Measurements from ENCODE around the gene MYZAP. TPM values are rescaled to one million over a fixed set of nuclear protein-coding genes. Genes with fewer than 3 reads are reported as not detected.

MYZAP gene
- total and polyA plus RNA-seq, 2 donors from 2014 or later, result 3.3 to 6.1 TPM

DNA sequence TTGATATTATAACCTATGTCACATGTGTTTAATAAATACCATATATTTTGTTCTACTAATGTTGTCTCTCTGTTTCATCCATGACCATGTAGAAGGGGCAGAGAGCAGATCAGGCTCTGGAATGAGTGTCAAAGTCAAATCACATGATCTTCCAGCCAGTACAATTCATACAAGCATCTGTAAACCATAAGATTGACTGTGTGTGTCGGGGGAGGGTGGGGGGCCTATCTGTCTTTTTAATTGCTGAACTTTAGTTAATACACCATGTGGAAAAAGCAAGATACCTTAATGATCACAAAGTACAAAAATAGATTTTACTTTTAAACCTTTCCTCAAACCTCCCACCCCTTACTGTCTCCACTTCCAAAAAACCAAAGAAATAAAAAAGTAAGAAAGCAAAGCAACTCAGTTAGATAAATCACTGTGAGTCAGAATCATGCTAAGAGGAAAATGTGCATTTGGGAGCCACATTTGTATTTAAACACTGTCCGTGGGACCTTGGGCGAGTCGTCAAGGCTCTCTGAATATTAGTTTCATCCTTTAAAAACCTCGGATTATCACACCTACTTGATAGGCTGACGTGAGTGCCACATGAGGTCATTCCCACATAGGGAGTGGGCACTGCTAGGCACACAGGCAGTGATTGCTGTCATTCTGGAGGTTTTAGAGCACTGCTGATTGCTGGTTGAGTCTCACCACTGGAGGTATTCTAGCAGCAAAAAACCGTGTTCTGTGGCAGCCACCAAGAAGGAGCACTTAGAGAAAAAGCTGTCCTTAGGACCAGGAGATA is 93.8 kb downstream of the MYZAP start:
- DNase-seq (peak in 2 of 5 donors; percentile 61 to 80), FAIRE-seq (no peak)
- TF ChIP-seq CTCF (IDR thresholded peaks at IDR 0.05; ENCODE audit: borderline replicate concordance, extremely low read depth, insufficient read depth), result no peak
- peaks cover 0 to 3% (median 0%) of the 10 kb centered on the region in 3 donors for H3K4me1 ChIP-seq (ENCODE audit: control insufficient read depth in 2 of 3, insufficient read depth in 2 of 3, low read depth in 1 of 3, low read length in 3 of 3)
- no peaks in the 10 kb centered on the region for H3K27me3 ChIP-seq (ENCODE audit: control insufficient read depth, insufficient read depth, low read length)
- no peaks in the 10 kb centered on the region for H3K9me3 ChIP-seq (ENCODE audit: control insufficient read depth in 2 of 3, insufficient read depth in 1 of 3, low read length in 3 of 3)
- H3K27ac ChIP-seq (ENCODE audit: low read depth in 2 of 2, low read length in 2 of 2), result no peak overlapping the region
- peak overlapping the region in 1 of 3 donors; percentile 23 for H3K9ac ChIP-seq (ENCODE audit: low read length in 3 of 3)
- intact Hi-C loops (cut with DNase I), result no loop called here
- H3K36me3 ChIP-seq (ENCODE audit: control insufficient read depth in 2 of 3, insufficient read depth in 3 of 3, low read length in 3 of 3), result no peaks in the 10 kb centered on the region
- H3K4me3 ChIP-seq (ENCODE audit: low read length in 3 of 3), result no peak overlapping the region

DNA sequence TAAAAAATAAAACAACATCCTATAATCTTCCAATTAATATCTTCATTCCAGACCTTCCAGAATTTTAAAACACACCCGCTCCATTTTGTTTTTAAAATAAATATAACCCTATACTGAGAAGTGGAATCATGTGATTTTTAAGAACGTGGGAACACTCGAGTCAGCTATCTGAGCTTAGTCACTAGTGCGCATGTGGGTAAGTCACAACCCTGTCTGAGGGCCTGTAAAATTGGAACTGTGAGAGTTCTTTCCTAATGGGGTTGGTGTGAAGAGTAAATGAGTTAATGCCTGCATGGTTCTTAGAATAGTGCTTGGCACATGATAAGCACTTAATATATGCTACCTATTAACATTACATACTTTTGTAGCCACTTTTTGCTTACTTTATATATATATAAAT is 95.0 kb downstream of the MYZAP start:
- H3K36me3 ChIP-seq (ENCODE audit: control insufficient read depth in 2 of 3, insufficient read depth in 3 of 3, low read length in 3 of 3), result no peaks in the 10 kb centered on the region
- no peaks in the 10 kb centered on the region for H3K27me3 ChIP-seq (ENCODE audit: control insufficient read depth, insufficient read depth, low read length)
- no peaks in the 10 kb centered on the region for H3K9me3 ChIP-seq (ENCODE audit: control insufficient read depth in 2 of 3, insufficient read depth in 1 of 3, low read length in 3 of 3)
- H3K27ac ChIP-seq (ENCODE audit: low read depth in 2 of 2, low read length in 2 of 2), result no peak overlapping the region
- intact Hi-C loops (cut with DNase I), result no loop called here
- peaks cover 0 to 3% (median 0%) of the 10 kb centered on the region in 3 donors for H3K4me1 ChIP-seq (ENCODE audit: control insufficient read depth in 2 of 3, insufficient read depth in 2 of 3, low read depth in 1 of 3, low read length in 3 of 3)
- DNase-seq, result no peak
- no peak for TF ChIP-seq CTCF (IDR thresholded peaks at IDR 0.05; ENCODE audit: borderline replicate concordance, extremely low read depth, insufficient read depth)
- H3K4me3 ChIP-seq (ENCODE audit: low read length in 3 of 3), result no peak overlapping the region
- FAIRE-seq, result no peak
- no peak overlapping the region for H3K9ac ChIP-seq (ENCODE audit: low read length in 3 of 3)

- no peak overlapping the region for H3K4me3 ChIP-seq (ENCODE audit: low read length in 3 of 3)
- intact Hi-C loops (cut with DNase I), result no loop called here
- no peak for TF ChIP-seq CTCF (IDR thresholded peaks at IDR 0.05; ENCODE audit: borderline replicate concordance, extremely low read depth, insufficient read depth)
- peaks cover 0 to 3% (median 0%) of the 10 kb centered on the region in 3 donors for H3K4me1 ChIP-seq (ENCODE audit: control insufficient read depth in 2 of 3, insufficient read depth in 2 of 3, low read depth in 1 of 3, low read length in 3 of 3)
- H3K27me3 ChIP-seq (ENCODE audit: control insufficient read depth, insufficient read depth, low read length), result no peaks in the 10 kb centered on the region
- no peaks in the 10 kb centered on the region for H3K36me3 ChIP-seq (ENCODE audit: control insufficient read depth in 2 of 3, insufficient read depth in 3 of 3, low read length in 3 of 3)
- FAIRE-seq, result no peak
- H3K9ac ChIP-seq (ENCODE audit: low read length in 3 of 3), result no peak overlapping the region
- DNase-seq, result no peak
- H3K27ac ChIP-seq (ENCODE audit: low read depth in 2 of 2, low read length in 2 of 2), result no peak overlapping the region
- no peaks in the 10 kb centered on the region for H3K9me3 ChIP-seq (ENCODE audit: control insufficient read depth in 2 of 3, insufficient read depth in 1 of 3, low read length in 3 of 3)
These were observed 98.8 kb downstream of the MYZAP start for GRCh38 chr15:57690341-57690966.
